Brain pericyte (primary cell): ENCODE measurements around the gene ZNF592.

Source experiments
- DNase-seq: peaks from one replicate; pipeline ENCODE4 v3.0.0-alpha.2; 2012; ENCODE audit warnings: low read depth, low spot score

The ZNF592 gene

GRCh38 chr15:84781495-84781894 lies 33.1 kb downstream of the ZNF592 start:
- DNase-seq = no peak

DNA sequence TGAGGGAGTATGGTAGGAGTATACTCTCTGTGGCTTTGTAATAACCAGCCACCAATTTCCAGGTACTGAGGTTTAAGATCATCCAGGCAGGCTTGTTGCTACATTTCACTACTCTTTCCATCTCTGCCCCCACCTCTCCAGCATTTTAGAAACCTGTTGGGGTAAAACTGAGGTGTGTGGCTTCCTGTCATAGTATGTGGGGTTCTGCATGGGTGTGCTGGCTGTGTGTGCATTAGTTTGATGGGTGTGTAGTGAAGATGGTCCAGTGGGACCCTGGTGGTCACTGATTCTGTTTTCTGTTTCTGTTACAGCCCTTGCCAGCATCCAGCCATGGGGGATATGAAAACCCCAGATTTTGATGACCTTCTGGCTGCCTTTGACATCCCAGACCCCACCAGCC lies 34.0 kb downstream of the ZNF592 start:
- no peak for DNase-seq

DNA sequence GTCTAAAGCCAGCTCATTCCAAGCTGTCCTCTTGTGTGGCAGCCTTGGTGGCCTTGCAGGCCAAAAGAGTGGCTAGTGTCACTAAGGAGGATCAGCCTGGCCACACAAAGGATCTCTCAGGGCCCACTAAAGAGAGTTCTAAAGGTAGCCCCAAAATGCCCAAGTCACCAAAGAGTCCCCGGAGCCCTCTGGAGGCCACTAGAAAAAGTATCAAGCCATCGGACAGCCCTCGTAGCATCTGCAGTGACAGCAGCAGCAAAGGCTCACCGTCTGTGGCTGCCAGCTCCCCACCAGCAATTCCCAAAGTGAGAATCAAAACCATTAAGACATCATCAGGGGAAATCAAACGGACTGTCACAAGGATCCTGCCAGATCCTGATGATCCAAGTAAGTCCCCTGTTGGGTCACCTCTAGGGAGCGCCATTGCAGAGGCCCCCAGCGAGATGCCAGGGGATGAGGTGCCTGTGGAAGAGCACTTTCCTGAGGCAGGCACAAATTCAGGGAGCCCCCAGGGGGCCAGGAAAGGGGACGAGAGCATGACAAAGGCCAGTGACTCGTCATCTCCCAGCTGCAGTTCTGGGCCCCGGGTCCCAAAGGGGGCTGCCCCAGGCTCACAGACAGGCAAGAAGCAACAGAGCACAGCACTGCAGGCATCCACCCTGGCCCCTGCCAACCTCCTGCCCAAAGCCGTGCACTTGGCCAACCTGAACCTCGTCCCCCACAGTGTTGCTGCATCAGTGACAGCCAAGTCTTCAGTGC lies 35.3 kb downstream of the ZNF592 start:
- DNase-seq = no peak

- no peak for DNase-seq
Measured at GRCh38 chr15:84784262-84784661, 35.9 kb downstream of the ZNF592 start.

DNA sequence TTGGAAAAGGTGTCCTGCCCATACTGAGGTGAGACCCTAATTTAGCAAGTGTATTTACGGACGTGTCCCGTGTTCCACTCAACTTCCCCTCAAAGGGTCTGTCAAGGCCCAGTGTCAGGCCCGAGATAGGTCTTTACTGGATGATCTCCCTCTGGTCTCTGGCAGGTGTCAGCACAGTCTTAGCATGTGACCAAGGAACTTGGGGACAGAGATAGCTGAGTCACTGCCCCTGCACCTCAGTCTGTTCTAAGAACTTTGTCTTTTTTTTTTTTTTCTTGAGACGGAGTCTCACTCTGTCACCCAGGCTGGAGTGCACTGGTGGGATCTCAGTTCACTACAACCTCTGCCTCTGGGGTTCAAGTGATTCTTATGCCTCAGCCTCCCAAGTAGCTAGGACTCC lies 36.7 kb downstream of the ZNF592 start:
- no peak for DNase-seq

DNA sequence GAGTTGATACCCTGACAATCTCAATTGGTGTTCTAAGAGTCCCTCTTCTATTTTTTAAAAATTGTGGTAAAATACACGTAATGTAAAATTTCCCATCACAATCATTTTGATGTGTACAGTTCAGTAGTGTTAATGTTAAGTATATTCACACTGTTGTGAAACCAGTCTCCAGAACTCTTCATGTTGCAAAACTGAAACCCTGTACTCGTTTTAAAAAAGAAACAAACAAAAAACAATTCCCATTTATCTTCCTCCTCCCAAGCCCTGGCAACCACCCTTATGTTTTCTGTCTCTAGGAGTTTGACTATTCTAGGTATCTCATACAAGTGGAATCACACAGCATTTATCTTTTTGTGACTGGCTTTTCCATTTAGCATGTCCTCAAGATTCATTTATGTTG lies 40.1 kb downstream of the ZNF592 start:
- DNase-seq = no peak

- no peak for DNase-seq
Measured at GRCh38 chr15:84789762-84790161, 41.4 kb downstream of the ZNF592 start.

GRCh38 chr15:84790676-84791075 lies 42.3 kb downstream of the ZNF592 start:
- no peak for DNase-seq

GRCh38 chr15:84791763-84792162 lies 43.4 kb downstream of the ZNF592 start:
- DNase-seq = no peak

DNA sequence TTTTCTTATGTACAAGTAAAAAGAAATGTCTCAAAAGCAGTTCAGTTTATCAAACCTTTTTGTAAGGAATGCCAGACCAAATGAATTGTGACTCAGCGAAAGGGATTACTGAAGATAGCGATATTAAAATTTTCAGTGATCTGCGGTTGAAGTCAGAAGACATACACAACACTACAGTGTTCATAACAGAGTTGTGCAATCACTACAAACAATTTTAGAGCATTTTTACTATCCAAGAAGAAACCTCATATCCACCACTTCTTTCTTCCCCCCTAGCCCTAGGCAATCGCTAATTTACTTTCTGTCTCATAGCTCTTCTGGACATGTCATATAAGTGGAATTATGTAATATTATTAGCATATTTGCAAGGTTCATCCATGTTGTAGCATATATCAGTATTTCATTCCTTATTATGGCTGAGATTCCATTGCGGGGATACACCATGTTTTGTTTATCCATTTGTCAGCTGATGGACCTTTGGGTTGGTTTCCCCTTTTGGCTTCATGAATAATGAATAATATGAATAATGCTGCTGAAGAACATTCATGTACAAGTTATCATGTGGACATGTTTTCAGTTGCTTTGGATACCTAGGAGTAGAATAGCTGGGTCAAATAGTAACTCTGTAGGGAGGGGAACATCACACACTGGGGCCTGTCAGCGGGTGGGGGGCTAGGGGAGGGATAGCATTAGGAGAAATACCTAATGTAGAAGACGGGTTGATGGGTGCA lies 45.2 kb downstream of the ZNF592 start:
- no peak for DNase-seq

GRCh38 chr15:84794162-84794547 lies 45.8 kb downstream of the ZNF592 start:
- DNase-seq = no peak

DNA sequence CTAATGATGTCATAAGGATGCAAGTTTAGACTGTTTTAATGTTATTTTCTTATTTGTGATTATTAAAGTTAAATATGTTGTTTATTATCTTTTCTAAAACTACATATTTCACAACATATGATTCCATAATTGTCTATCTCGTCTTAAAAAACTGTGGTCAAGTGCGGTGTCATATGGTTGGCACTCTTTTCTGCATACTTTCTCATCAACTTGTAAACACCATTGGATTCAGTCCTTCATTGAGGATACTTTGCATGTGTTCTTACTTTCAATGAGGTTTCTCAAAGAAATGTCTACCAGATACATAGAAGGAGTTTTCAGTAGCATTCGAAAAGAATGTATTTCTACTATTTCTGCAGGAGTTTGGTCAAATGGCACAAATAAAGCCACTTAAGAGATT lies 46.8 kb downstream of the ZNF592 start:
- no peak for DNase-seq

DNA sequence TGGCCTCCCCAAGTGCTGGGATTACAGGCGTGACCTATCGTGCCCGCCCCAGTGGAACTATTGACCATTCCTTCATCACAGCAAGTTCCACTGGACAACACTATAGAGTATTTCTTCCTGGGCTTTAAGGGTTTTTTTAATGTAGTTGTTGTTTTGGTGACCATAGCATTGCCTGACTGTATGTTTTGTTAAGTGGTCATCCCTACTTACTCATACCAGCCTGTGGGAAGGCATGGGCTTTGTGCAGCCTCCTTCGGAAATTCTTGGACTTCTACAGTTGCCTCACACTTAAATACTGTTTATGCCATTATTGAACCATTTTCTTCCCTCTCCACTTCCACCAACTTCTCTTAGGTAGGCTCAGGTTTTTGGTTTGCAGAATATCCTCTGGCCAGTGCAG lies 48.8 kb downstream of the ZNF592 start:
- no peak for DNase-seq

GRCh38 chr15:84797801-84798200 lies 49.4 kb downstream of the ZNF592 start:
- DNase-seq = no peak

DNA sequence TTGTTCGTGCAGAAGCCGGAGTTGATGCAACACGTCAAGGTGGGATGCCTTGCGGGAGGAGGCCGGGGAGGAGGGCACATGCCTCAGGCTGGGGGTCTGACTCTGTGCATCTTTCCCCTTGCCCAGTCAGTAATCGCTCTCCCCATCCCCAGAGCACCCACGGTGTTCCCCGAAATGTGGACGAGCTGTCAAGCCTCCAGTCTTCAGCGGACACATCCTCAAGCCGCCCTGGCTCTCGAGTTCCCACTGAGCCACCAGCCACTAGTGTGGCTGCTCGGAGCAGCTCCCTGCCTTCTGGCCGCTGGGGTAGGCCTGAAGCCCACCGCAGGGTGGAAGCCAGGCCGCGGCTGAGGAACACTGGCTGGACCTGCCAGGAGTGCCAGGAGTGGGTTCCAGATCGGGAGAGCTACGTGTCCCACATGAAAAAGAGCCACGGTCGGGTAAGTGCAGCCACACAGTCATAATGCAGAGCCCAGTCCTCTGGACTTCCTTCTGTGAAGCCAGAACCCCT lies 50.1 kb downstream of the ZNF592 start:
- no peak for DNase-seq

DNA sequence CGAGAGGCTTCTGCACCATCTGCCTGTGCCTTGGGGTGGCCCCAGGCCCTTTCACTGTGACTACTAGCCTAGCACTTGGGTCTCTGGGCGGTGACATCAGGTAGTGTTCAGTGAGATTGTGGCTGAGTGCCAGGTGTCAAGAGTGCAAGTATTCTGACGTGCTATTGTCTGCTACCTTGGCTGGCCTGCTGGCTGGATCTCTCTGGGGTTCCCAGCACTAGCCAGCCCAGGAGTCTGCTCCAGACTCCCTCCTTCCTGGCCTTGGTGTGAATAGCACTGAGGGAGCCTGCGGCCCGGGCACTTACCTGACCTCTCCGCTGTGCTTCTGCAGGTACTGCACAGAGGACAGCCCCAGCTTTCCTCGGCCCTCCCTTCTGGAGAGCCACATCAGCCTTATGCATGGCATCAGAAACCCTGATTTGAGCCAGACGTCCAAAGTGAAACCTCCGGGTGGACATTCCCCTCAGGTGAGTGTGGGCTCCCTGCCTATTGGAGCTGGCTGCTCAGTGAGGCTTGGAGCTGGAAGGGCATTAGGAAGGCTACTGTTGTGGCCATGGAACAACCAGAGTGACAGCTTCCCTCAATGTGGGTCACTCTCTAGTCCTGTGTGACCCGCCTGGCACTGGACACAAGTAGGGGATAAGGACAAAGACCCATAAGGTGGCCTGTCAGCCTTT lies 51.3 kb downstream of the ZNF592 start:
- DNase-seq = no peak

DNA sequence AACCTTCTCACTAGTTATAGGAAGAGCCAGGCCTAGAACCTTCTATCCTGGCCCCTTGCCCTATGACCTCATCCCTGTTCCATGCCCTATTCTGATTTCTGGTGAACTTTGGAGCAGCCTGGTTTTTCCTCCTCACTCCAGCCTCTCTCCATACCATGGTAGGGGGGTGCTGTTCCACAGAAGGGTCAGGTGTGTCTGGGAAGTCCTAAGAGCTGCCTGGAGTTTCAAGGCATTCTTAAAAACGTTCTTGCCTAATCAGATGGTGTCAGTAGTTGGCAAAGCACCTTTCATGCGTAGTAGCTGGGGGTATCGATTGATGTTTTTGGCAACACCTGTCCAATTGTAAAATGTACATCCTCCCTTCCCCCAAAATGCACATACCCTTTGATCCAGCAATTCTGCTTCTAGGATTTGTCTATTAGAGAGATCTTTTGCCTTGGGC lies 52.0 kb downstream of the ZNF592 start:
- no peak for DNase-seq

DNA sequence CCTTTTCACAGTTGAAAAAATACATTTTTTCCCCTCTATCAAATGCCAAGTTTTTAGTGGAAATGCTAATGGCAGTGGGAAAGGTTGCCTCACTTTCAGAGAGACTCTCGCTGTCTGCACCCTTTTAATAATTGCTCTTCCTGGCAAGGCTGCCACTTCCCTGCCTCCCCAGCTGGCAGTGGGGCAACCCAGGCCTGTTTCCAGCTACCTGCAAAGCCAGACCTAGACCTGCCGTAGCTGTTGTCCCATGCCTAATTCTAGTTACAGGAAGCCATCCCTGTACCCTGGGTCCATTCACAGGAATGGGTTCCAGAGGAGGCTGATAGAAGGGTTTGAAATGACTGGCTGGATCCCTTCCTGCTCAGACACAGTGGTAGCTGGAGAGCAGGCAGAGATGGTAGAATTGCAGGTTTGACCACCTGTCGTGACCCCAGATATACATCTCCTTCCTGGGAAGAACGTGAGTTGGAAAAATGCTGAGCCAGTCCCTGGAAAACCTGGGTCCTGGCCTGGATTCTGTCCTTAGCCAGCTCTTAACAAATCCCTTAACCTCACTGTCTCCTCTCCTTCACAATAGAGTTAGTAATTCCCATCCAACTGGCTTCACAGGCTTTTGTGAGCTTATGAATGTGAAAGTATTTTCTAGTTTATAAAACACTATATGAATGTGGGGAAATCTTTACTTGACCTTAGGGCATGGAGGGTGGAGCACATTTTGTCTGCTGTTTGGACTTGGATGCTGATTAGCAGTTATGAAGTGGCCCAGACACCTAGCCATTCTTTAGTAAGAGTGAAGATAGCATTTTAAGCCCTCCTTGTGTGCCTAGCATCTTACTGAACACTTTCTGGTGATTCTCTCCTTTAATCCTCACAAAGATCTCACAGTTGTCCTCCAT lies 55.9 kb downstream of the ZNF592 start:
- DNase-seq = no peak

DNA sequence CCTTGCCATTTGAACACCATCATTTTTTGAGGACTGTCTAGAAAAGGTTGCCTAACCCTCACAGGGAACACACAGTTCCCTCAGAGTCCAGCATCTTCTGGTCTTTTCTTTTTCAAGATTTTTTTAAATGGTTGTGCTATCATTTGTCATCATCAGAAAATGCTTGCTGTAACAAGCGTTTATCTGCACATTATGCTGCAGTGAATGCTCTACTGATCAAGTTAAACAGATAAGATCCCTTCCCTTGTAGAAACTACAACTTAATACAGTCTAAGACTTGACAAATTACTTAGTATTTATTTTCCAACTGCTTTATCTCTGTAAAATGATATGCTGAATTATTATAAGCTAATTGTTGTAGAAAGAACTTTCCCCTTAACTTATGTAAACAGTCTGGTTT lies 56.8 kb downstream of the ZNF592 start:
- DNase-seq = no peak

DNA sequence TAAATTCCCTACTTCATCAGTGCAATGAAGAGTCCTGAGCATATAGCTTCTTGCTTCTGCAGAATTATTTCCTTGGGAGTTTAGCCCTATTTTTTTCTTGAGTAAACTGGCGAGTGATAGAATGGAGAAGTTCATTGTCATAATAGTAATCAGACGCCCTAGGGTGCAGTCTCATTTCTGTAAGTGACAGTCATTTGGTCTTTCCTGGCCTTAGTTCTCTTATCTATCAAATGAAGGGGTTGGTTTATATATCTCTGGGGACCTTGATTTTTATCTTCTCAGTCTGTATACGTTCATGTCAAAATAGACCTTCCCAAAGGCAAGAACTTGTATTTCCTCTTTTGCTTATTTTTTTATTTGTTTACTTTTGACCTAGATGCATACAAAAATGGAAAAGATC lies 58.8 kb downstream of the ZNF592 start:
- no peak for DNase-seq

DNA sequence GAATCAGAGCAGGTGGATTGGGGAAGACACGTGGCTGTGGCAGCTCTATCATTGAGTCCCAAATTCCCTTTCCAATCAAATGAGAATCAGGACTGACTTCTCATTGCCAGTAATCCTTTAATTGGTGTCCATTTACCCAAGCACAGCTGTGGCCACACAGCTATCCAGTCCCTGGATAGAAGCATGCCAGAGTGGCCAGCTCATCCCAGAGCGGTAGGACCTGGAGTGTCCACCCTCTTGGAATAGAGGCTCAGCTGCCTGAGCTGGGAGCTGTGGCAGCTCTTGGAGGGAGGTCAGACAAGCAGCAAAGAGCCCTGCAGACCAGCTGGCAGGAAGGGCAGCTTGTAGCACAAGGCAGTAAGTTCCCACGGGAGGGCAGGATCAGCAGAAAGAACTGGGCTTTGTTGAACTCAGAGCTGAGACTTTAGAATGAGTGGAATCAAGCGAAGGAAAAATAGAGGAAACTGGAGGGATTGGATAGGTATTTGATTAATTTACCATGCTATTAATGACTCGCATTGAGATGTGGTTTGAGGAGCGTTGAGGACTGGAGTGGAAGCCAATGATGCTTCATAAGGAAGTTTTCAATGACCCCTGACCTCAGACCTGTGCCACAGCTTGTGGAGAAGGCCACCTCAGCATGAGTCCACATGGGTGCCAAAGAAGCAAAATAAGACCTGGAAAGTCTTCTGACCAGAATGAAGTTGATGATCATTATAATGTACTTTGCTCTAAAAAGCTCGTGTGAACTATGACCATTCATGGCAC lies 61.9 kb downstream of the ZNF592 start:
- DNase-seq = no peak
